IMR-90 (cell line): ENCODE results near the gene ZNF654. TPM values are rescaled to one million over a fixed set of nuclear protein-coding genes. Genes with fewer than 3 reads are reported as not detected.

Experiments used
- ATAC-seq: fragments of 200-7000 bp; cut with Tn5 transposase; 2 replicates; pipeline ENCODE4 v1.9.1; 2020; ENCODE audit warnings: low read depth, mild to moderate bottlenecking, moderate library complexity
- BruUV-seq: library from RNA; stranded (reverse); fragments of 400-500 nt; replicated peaks from 2 replicates; lab custom pipeline; 2021; lab: Mats Ljungman, UMichigan
- CTCF ChIA-PET: fragments of 300-600 bp; formaldehyde crosslinking; extraction: SDS; loops from one replicate; lab custom pipeline; 2021; ENCODE audit warnings: antibody characterized with exemption; lab: Yijun Ruan, JAX
- POLR2A ChIA-PET: fragments of 300-600 bp; sonication (Branson Sonifier 250); formaldehyde crosslinking; loops from one replicate; lab custom pipeline; 2022; ENCODE audit warnings: antibody characterized with exemption; ENCODE audit not compliant: unreplicated experiment; lab: Charles Lee
- DNase-seq: peaks from one replicate; pipeline ENCODE4 v3.0.0; 2013
- H2AFZ ChIP-seq: replicated peaks from 2 replicates; pipeline ENCODE3; 2013; ENCODE audit warnings: low read length, mild to moderate bottlenecking; ENCODE audit not compliant: poor library complexity
- H2AK5ac ChIP-seq: 2 replicates; pipeline ENCODE4 v1.6.1; 2013; ENCODE audit warnings: low read depth, low read length, inconsistent platforms
- H2AK9ac ChIP-seq: replicated peaks from 2 replicates; pipeline ENCODE3; 2013; ENCODE audit warnings: mild to moderate bottlenecking, low read depth, low read length, moderate library complexity; ENCODE audit not compliant: poor library complexity
- H2BK120ac ChIP-seq: 2 replicates; pipeline ENCODE4 v1.6.1; 2013; ENCODE audit warnings: low read depth, low read length, inconsistent platforms
- H2BK15ac ChIP-seq: 3 replicates; pipeline ENCODE4 v1.6.1; 2013; ENCODE audit warnings: low read depth, low read length, inconsistent platforms
- H2BK20ac ChIP-seq: 2 replicates; pipeline ENCODE4 v1.6.1; 2013; ENCODE audit warnings: low read depth, mild to moderate bottlenecking, inconsistent platforms, low read length, moderate library complexity
- H2BK5ac ChIP-seq: 2 replicates; pipeline ENCODE4 v1.6.1; 2013; ENCODE audit warnings: mild to moderate bottlenecking, low read depth, low read length, inconsistent platforms; ENCODE audit not compliant: poor library complexity, severe bottlenecking
- H3K14ac ChIP-seq: replicated peaks from 2 replicates; pipeline ENCODE4 v1.6.1; 2013; ENCODE audit warnings: low read depth, low read length, inconsistent platforms
- H3K18ac ChIP-seq: 2 replicates; pipeline ENCODE4 v1.6.1; 2013; ENCODE audit warnings: low read depth, low read length, control low read depth
- H3K23ac ChIP-seq: 2 replicates; pipeline ENCODE4 v1.6.1; 2013; ENCODE audit warnings: low read depth, low read length, inconsistent platforms
- H3K27ac ChIP-seq: 2 replicates; pipeline ENCODE4 v1.5.1; 2013; ENCODE audit warnings: mild to moderate bottlenecking, control low read depth, low read length; ENCODE audit not compliant: insufficient read depth
- H3K27me3 ChIP-seq: 2 replicates; pipeline ENCODE4 v1.6.1; 2013; ENCODE audit warnings: low read length; ENCODE audit not compliant: control insufficient read depth, insufficient read depth
- H3K36me3 ChIP-seq: 2 replicates; pipeline ENCODE4 v1.6.1; 2013; ENCODE audit warnings: low read length, mixed read lengths; ENCODE audit not compliant: control insufficient read depth, insufficient read depth
- H3K4ac ChIP-seq: 2 replicates; pipeline ENCODE4 v1.6.1; 2013; ENCODE audit warnings: low read depth, low read length, inconsistent platforms
- H3K4me1 ChIP-seq: 2 replicates; pipeline ENCODE4 v1.6.1; 2013; ENCODE audit warnings: low read length, mixed read lengths; ENCODE audit not compliant: control insufficient read depth, insufficient read depth
- H3K4me2 ChIP-seq: 2 replicates; pipeline ENCODE4 v1.6.1; 2013; ENCODE audit warnings: low read depth, mild to moderate bottlenecking, control low read depth, low read length, moderate library complexity
- H3K4me3 ChIP-seq: 2 replicates; pipeline ENCODE4 v1.5.1; 2013; ENCODE audit warnings: low read depth, mild to moderate bottlenecking, control low read depth, low read length, moderate library complexity; ENCODE audit not compliant: insufficient read depth
- H3K56ac ChIP-seq: 2 replicates; pipeline ENCODE4 v1.6.1; 2013; ENCODE audit warnings: low read length, inconsistent platforms; ENCODE audit not compliant: insufficient read depth; ENCODE audit errors: extremely low read depth
- H3K79me1 ChIP-seq, 2 experiments: 2 replicates each; pipeline ENCODE4 v1.6.1; 2013; ENCODE audit warnings: low read length in 2 of 2, inconsistent platforms in 1 of 2, low read depth in 1 of 2
- H3K9ac ChIP-seq: 2 replicates; pipeline ENCODE4 v1.6.1; 2013; ENCODE audit warnings: low read depth, low read length, control low read depth
- H3K9me1 ChIP-seq: 2 replicates; pipeline ENCODE4 v1.6.1; 2013; ENCODE audit warnings: low read length, inconsistent platforms; ENCODE audit not compliant: insufficient read depth
- H3K9me3 ChIP-seq: 2 replicates; pipeline ENCODE4 v1.6.1; 2013; ENCODE audit warnings: low read length; ENCODE audit not compliant: control insufficient read depth, insufficient read depth
- H4K20me1 ChIP-seq: 2 replicates; pipeline ENCODE4 v1.6.1; 2013; ENCODE audit warnings: low read length, inconsistent platforms; ENCODE audit not compliant: insufficient read depth
- H4K5ac ChIP-seq: 2 replicates; pipeline ENCODE4 v1.6.1; 2013; ENCODE audit warnings: mild to moderate bottlenecking, low read depth, low read length, control low read depth
- H4K8ac ChIP-seq, 2 experiments: 2 replicates each; pipeline ENCODE4 v1.6.1; 2013; ENCODE audit warnings: low read depth in 2 of 2, low read length in 2 of 2, control low read depth in 1 of 2, inconsistent platforms in 1 of 2
- H4K91ac ChIP-seq: 2 replicates; pipeline ENCODE4 v1.6.1; 2013; ENCODE audit warnings: low read depth, low read length, inconsistent platforms; ENCODE audit not compliant: insufficient read depth
- BHLHE40 ChIP-seq: fragments of 150-350 bp; IDR thresholded peaks from 2 replicates; pipeline ENCODE4 v1.6.1; 2016; ENCODE audit warnings: mild to moderate bottlenecking, low read depth, low read length
- CEBPB ChIP-seq: IDR thresholded peaks from 2 replicates; pipeline ENCODE4 v1.6.1; 2012; ENCODE audit warnings: low read depth, low read length, improper control_type of control experiment
- MXI1 ChIP-seq: IDR thresholded peaks from 2 replicates; pipeline ENCODE4 v1.6.1; 2012; ENCODE audit warnings: low read depth, mild to moderate bottlenecking, low read length, moderate library complexity, borderline replicate concordance
- NFE2L2 ChIP-seq: fragments of 150-350 bp; IDR thresholded peaks from 2 replicates; pipeline ENCODE4 v1.6.1; 2016; ENCODE audit warnings: low read depth, mild to moderate bottlenecking, low read length
- WGBS, 2 experiments: methylation state at CpG; one replicate each; pipeline versions ENCODE4 v1.1.5 to v1.1.7; 2013; ENCODE audit warnings: missing lambda C conversion rate in 2 of 2; ENCODE audit not compliant: insufficient read length in 1 of 2; ENCODE audit errors: extremely low coverage in 2 of 2; 5-methylcytosine and 5-hydroxymethylcytosine counted together
- dilution Hi-C: fragments of 300-500 bp; cut with HindIII; formaldehyde crosslinking; loops from one replicate; pipeline ENCODE4 v1.14.3; 2018; ENCODE audit warnings: low sequenced_read_pairs; ENCODE audit not compliant: unreplicated experiment
- in situ Hi-C: fragments of 300-500 bp; cut with MboI; formaldehyde crosslinking; loops from 3 replicates; pipeline ENCODE4 v1.14.3; 2019; ENCODE audit warnings: low sequenced_read_pairs, inconsistent platforms, mixed read lengths
- intact Hi-C: fragments of 100-400 bp; cut with micrococcal nuclease; formaldehyde crosslinking; loops from 2 replicates; pipeline ENCODE4 v1.10.0; 2022
- polyA plus RNA-seq, 3 experiments: library from polyadenylated mRNA; depleted of rRNA; stranded (reverse); fragments of >200 nt; gene quantifications; 2 replicates each; pipeline ENCODE4 v1.2.3, GENCODE V29; 2012; ENCODE audit warnings: low replicate concordance in 1 of 3
- total RNA-seq: library from RNA; depleted of rRNA; stranded (reverse); fragments of >200 nt; gene quantifications from 2 replicates; pipeline ENCODE4 v1.2.3, GENCODE V29; 2012

Gene ZNF654
- total and polyA plus RNA-seq, 2 of the 4 experiments (the other 2 are of a cell fraction), result 3.3 to 11.5 TPM

DNA sequence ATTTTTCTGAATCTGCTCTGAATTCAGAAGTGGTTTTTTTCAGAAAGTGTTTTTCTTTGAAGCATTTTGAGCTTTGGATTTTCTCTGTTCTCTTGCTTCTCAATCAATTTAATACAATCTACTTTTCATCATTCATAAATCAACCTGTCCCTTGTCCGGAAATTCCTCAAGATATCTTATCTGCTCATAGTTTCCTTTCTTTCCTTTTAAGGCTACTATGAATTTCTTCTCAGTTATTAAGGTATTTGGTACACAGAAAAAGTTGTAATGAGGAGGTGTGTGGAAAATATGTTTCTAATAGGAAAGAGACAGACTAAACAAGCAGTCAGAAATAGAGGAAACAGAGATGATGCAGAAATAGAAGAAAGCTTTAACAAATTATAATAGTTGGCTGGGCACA, 14.6 kb upstream of the ZNF654 start:
- in situ Hi-C loops, result no loop called here
- H3K9me1 ChIP-seq, result no peaks in the 10 kb centered on the region
- no peaks in the 10 kb centered on the region for H3K4me1 ChIP-seq
- no TSS peak for BruUV-seq
- ATAC-seq (no peak), DNase-seq (no peak)
- WGBS, 2 experiments, result no CpG with 5 or more reads among the region's 1 CpG
- dilution Hi-C loops, result no loop called here
- H4K20me1 ChIP-seq, result no peaks in the 10 kb centered on the region
- H2AFZ ChIP-seq, result no peak overlapping the region
- H3K27me3 ChIP-seq, result no peaks in the 10 kb centered on the region
- intact Hi-C loops, result no loop called here
- no peak overlapping the region for H3K4me2 ChIP-seq
- H4K91ac ChIP-seq, result no peak overlapping the region
- no peak overlapping the region for H2AK9ac ChIP-seq
- TF ChIP-seq BHLHE40 (no peak), CEBPB (no peak), NFE2L2 (no peak), MXI1 (no peak)
- no peak overlapping the region for H4K5ac ChIP-seq
- H4K8ac ChIP-seq, result no peak overlapping the region
- no peak overlapping the region for H2BK120ac ChIP-seq
- H3K36me3 ChIP-seq, result no peaks in the 10 kb centered on the region
- ChIA-PET CTCF (interaction anchor here (0.6 kb wide), 1 partner anchor 1142 kb away, joined by 3 read pairs; no protein-coding TSS in a partner anchor), POLR2A (no interaction called here)
- H3K23ac ChIP-seq, result no peak overlapping the region
- H2BK20ac ChIP-seq, result no peak overlapping the region
- no peaks in the 10 kb centered on the region for H3K79me1 ChIP-seq
- H3K18ac ChIP-seq, result no peak overlapping the region
- H3K9me3 ChIP-seq, result no peaks in the 10 kb centered on the region
- H3K27ac ChIP-seq, result no peak overlapping the region
- no peak overlapping the region for H3K4me3 ChIP-seq
- no peak overlapping the region for H3K4ac ChIP-seq
- no peak overlapping the region for H3K56ac ChIP-seq
- H3K14ac ChIP-seq, result no peak overlapping the region
- no peak overlapping the region for H3K9ac ChIP-seq
- no peak overlapping the region for H2BK5ac ChIP-seq
- H2AK5ac ChIP-seq, result no peak overlapping the region
- H2BK15ac ChIP-seq, result no peak overlapping the region
